Keratinocyte (primary cell): ENCODE results near the gene DHCR7. TPM values are rescaled to one million over a fixed set of nuclear protein-coding genes. Genes with fewer than 3 reads are reported as not detected.

Experiments used
- DNase-seq: peaks from one replicate; pipeline ENCODE4 v3.0.0-alpha.2; 2011; ENCODE audit warnings: low read depth, missing footprints, low spot score
- FAIRE-seq: peaks from 2 replicates; lab custom pipeline; 2011; peaks lifted over from hg19 to GRCh38; lab: Jason Lieb, UNC
- H2AFZ ChIP-seq: 2 replicates; pipeline ENCODE4 v1.6.0; 2012; ENCODE audit warnings: low read length, control low read depth, inconsistent platforms; ENCODE audit not compliant: control insufficient read depth
- H3K27ac ChIP-seq: 2 replicates; pipeline ENCODE4 v1.5.1; 2011; ENCODE audit warnings: low read length; ENCODE audit not compliant: control insufficient read depth, insufficient read depth
- H3K27me3 ChIP-seq: 3 replicates; pipeline ENCODE4 v1.6.0; 2011; ENCODE audit warnings: low read length; ENCODE audit not compliant: control insufficient read depth, insufficient read depth; ENCODE audit errors: extremely low read depth
- H3K36me3 ChIP-seq, 2 experiments: 2 replicates in 1 of 2; 3 replicates in 1 of 2; pipeline ENCODE4 v1.5.1; 2011; ENCODE audit warnings: low read length in 2 of 2, mild to moderate bottlenecking in 1 of 2; ENCODE audit not compliant: control insufficient read depth in 2 of 2, insufficient read depth in 2 of 2; ENCODE audit errors: extremely low read depth in 1 of 2
- H3K4me1 ChIP-seq: 3 replicates; pipeline ENCODE4 v1.5.1; 2011; ENCODE audit warnings: low read length; ENCODE audit not compliant: control insufficient read depth, insufficient read depth; ENCODE audit errors: extremely low read depth
- H3K4me2 ChIP-seq: 3 replicates; pipeline ENCODE4 v1.6.0; 2011; ENCODE audit warnings: low read depth, low read length; ENCODE audit not compliant: control insufficient read depth, insufficient read depth; ENCODE audit errors: extremely low read depth
- H3K4me3 ChIP-seq, 3 experiments: fragments of 200-600 bp in 1 of 3; sonication (generic) in 1 of 3; 2 replicates in 2 of 3; 3 replicates in 1 of 3; pipeline ENCODE4 v1.5.1; 2011 to 2016; ENCODE audit warnings: low read length in 3 of 3, mild to moderate bottlenecking in 3 of 3, control low read depth in 2 of 3, inconsistent platforms in 1 of 3, low read depth in 1 of 3, mixed read lengths in 1 of 3, mixed run types in 1 of 3, moderate library complexity in 1 of 3; ENCODE audit not compliant: control insufficient read depth in 2 of 3, insufficient read depth in 2 of 3; ENCODE audit errors: extremely low read depth in 1 of 3
- H3K79me2 ChIP-seq: 2 replicates; pipeline ENCODE4 v1.6.0; 2012; ENCODE audit warnings: low read length; ENCODE audit not compliant: control insufficient read depth, insufficient read depth
- H3K9ac ChIP-seq: 3 replicates; pipeline ENCODE4 v1.6.0; 2011; ENCODE audit warnings: low read length; ENCODE audit not compliant: control insufficient read depth, insufficient read depth; ENCODE audit errors: extremely low read depth
- H3K9me1 ChIP-seq: 3 replicates; pipeline ENCODE4 v1.6.0; 2011; ENCODE audit warnings: low read length; ENCODE audit not compliant: control insufficient read depth, insufficient read depth; ENCODE audit errors: extremely low read depth
- H3K9me3 ChIP-seq: 2 replicates; pipeline ENCODE4 v1.5.1; 2012; ENCODE audit warnings: low read depth, low read length; ENCODE audit not compliant: control insufficient read depth
- H4K20me1 ChIP-seq: 3 replicates; pipeline ENCODE4 v1.6.0; 2011; ENCODE audit warnings: low read length; ENCODE audit not compliant: control insufficient read depth, insufficient read depth; ENCODE audit errors: extremely low read depth
- CTCF ChIP-seq, 3 experiments: IDR thresholded peaks in 1 of 3; conservative IDR thresholded peaks in 1 of 3; optimal IDR thresholded peaks in 1 of 3; 2 replicates in 2 of 3; 3 replicates in 1 of 3; pipeline versions ENCODE3 to v1.5.1; 2011; ENCODE audit warnings: low read length in 3 of 3, mild to moderate bottlenecking in 3 of 3, moderate library complexity in 2 of 3, control low read depth in 1 of 3, inconsistent platforms in 1 of 3; ENCODE audit not compliant: insufficient read depth in 2 of 3; ENCODE audit errors: extremely low read depth in 1 of 3
- EZH2 ChIP-seq: IDR thresholded peaks from one replicate; pipeline ENCODE4 v1.6.1; 2012; ENCODE audit warnings: inconsistent platforms, mild to moderate bottlenecking, low read length, moderate library complexity
- dilution Hi-C: fragments of 300-500 bp; cut with MboI; formaldehyde crosslinking; loops from one replicate; pipeline ENCODE4 v1.7.0; 2020; ENCODE audit warnings: low sequenced_read_pairs; ENCODE audit not compliant: extremely low pct_ligation_motif_present
- polyA plus RNA-seq, 5 experiments: library from polyadenylated mRNA; depleted of rRNA in 3 of 5; stranded (reverse) in 3 of 5; stranded (forward) in 1 of 5; unstranded in 1 of 5; fragments of >200 nt; gene quantifications; 1 replicate in 1 of 5; 2 replicates in 3 of 5; 3 replicates in 1 of 5; pipeline versions ENCODE4 v1.2.1 to v1.2.3, GENCODE V29; 2011 to 2012; ENCODE audit warnings: missing spikeins in 2 of 5, low read depth in 1 of 5, low replicate concordance in 1 of 5

DHCR7 gene
- polyA plus RNA-seq, 1 donor (not counting 4 experiments of a cell fraction or from before 2014, with no cell fraction given) = 143 TPM

GRCh38 chr11:71476031-71476430 is 27.8 kb upstream of the DHCR7 start:
- FAIRE-seq = no peak
- Histone ChIP-seq H3K4me2 (no peak overlapping the region), H3K9me3 (no peaks in the 10 kb centered on the region), H3K9ac (no peak overlapping the region), H3K27me3 (no peaks in the 10 kb centered on the region), H3K36me3 (peaks cover 17 to 43% of the 10 kb centered on the region in 2 experiments), H3K4me3 (no peak overlapping the region), H4K20me1 (no peaks in the 10 kb centered on the region), H3K9me1 (no peaks in the 10 kb centered on the region), H2AFZ (no peak overlapping the region), H3K4me1 (no peaks in the 10 kb centered on the region), H3K27ac (no peak overlapping the region), H3K79me2 (no peaks in the 10 kb centered on the region)
- DNase-seq = no peak
- dilution Hi-C loops = no loop called here
- TF ChIP-seq CTCF (optimal IDR thresholded peaks at IDR 0.05 in 1 of 3, IDR thresholded peaks at IDR 0.05 in 1 of 3, conservative IDR thresholded peaks at IDR 0.05 in 1 of 3; ENCODE audit: extremely low read depth in 1 of 3, insufficient read depth in 2 of 3, low read length in 3 of 3) (no peak), EZH2 (no peak)

DNA sequence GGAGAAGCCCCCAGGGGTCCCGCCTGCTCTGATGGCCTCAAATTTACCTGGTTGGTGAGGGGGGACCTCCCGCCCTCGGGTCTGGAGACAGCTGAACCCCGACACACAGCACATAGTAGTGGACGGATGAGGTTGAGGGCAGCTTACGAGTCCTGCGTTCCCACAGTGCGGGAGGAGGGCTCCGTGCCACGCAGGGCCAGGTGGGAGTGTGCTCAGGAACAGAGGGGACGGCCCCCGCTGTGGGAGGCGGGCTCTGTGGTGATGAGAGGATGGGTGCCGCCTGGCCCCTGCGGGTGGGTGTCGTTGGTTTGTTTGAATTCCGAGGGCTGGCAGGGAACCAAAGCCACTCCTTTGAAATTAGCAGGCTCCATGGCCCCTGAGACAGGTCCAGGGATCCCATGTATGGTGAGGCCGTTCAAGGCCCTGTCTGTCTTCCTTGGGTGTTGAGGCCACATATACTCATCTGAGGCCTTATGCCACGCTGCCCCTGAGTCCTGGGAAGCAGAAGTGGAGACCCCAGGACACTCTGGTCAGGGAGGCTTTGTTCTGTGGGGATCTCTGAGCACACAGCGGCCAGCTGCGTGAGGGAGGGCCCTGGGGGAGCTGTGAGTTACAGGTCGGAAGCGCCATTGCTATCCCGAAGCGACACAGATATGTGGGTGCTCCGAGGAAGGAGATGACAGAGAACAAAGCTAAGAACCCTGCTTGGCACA is 26.7 kb upstream of the DHCR7 start:
- no peak for TF ChIP-seq EZH2
- TF ChIP-seq CTCF (optimal IDR thresholded peaks at IDR 0.05 in 1 of 3, IDR thresholded peaks at IDR 0.05 in 1 of 3, conservative IDR thresholded peaks at IDR 0.05 in 1 of 3; ENCODE audit: extremely low read depth in 1 of 3, insufficient read depth in 2 of 3, low read length in 3 of 3) = no peak
- no peak for DNase-seq
- Histone ChIP-seq H4K20me1 (no peaks in the 10 kb centered on the region), H2AFZ (no peak overlapping the region), H3K9me1 (no peaks in the 10 kb centered on the region), H3K79me2 (no peaks in the 10 kb centered on the region), H3K9me3 (no peaks in the 10 kb centered on the region), H3K4me1 (no peaks in the 10 kb centered on the region), H3K4me2 (no peak overlapping the region), H3K36me3 (peaks cover 17 to 36% of the 10 kb centered on the region in 2 experiments), H3K9ac (no peak overlapping the region), H3K27ac (no peak overlapping the region), H3K4me3 (no peak overlapping the region), H3K27me3 (no peaks in the 10 kb centered on the region)
- no peak for FAIRE-seq
- dilution Hi-C loops = no loop called here
